SK-N-SH treated with all-trans-retinoic acid at 6 μM for 48 hours (cell line): ENCODE measurements around the gene EEFSEC.

Experiments used
- ATAC-seq: fragments of 200-7000 bp; cut with Tn5 transposase; 3 replicates; pipeline ENCODE4 v1.9.1; 2020; ENCODE audit warnings: mild to moderate bottlenecking, moderate library complexity
- ARNTL ChIP-seq: fragments of 450-650 bp; formaldehyde crosslinking; IDR thresholded peaks from 2 replicates; pipeline ENCODE4 v1.5.0; 2020; ENCODE audit warnings: low read depth, mild to moderate bottlenecking, moderate library complexity, borderline replicate concordance
- BACH2 ChIP-seq: fragments of 250-450 bp; sonication (Bioruptor Pico); IDR thresholded peaks from 2 replicates; pipeline ENCODE4 v1.9.0; 2021; ENCODE audit warnings: mild to moderate bottlenecking, borderline replicate concordance
- CSDC2 ChIP-seq: fragments of 250-450 bp; sonication (Bioruptor Pico); IDR thresholded peaks from 2 replicates; pipeline ENCODE4 v1.5.0; 2020; ENCODE audit warnings: mild to moderate bottlenecking, moderate library complexity
- ESRRG ChIP-seq: fragments of 250-450 bp; sonication (Bioruptor Pico); IDR thresholded peaks from 2 replicates; pipeline ENCODE4 v1.6.1; 2021; ENCODE audit warnings: mild to moderate bottlenecking
- GLIS3 ChIP-seq: fragments of 250-450 bp; sonication (Bioruptor Pico); IDR thresholded peaks from 2 replicates; pipeline ENCODE4 v1.5.0; 2020; ENCODE audit warnings: mild to moderate bottlenecking, moderate library complexity
- ISL1 ChIP-seq: fragments of 250-450 bp; sonication (Bioruptor Pico); IDR thresholded peaks from 2 replicates; pipeline ENCODE4 v2.1.2; 2022; ENCODE audit warnings: mild to moderate bottlenecking, moderate library complexity
- OSR1 ChIP-seq: fragments of 250-450 bp; sonication (Bioruptor Pico); IDR thresholded peaks from 2 replicates; pipeline ENCODE4 v1.8.0; 2022; ENCODE audit warnings: moderate library complexity, mild to moderate bottlenecking, inconsistent platforms
- SNAI2 ChIP-seq: fragments of 250-450 bp; sonication (Bioruptor Pico); IDR thresholded peaks from 2 replicates; pipeline ENCODE4 v1.5.0; 2020; ENCODE audit warnings: mild to moderate bottlenecking, moderate library complexity
- TCF4 ChIP-seq: fragments of 250-450 bp; sonication (Bioruptor Pico); IDR thresholded peaks from 2 replicates; pipeline ENCODE4 v1.8.0; 2021; ENCODE audit warnings: mild to moderate bottlenecking, moderate library complexity, borderline replicate concordance
- TOX ChIP-seq: fragments of 250-450 bp; sonication (Bioruptor Pico); IDR thresholded peaks from 2 replicates; pipeline ENCODE4 v1.8.0; 2021; ENCODE audit warnings: mild to moderate bottlenecking, moderate library complexity, borderline replicate concordance
- ZC3H10 ChIP-seq: fragments of 250-450 bp; sonication (Bioruptor Pico); IDR thresholded peaks from 2 replicates; pipeline ENCODE4 v1.5.1; 2021; ENCODE audit warnings: mild to moderate bottlenecking, moderate library complexity
- ZFP3 ChIP-seq: fragments of 250-450 bp; sonication (Bioruptor Pico); IDR thresholded peaks from 2 replicates; pipeline ENCODE4 v1.5.0; 2020; ENCODE audit warnings: mild to moderate bottlenecking, moderate library complexity
- ZNF565 ChIP-seq: fragments of 450-650 bp; formaldehyde crosslinking; conservative IDR thresholded peaks from 2 replicates; pipeline ENCODE4 v1.5.0; 2020; ENCODE audit warnings: low read depth, mild to moderate bottlenecking, moderate library complexity
- ZNF70 ChIP-seq: fragments of 450-650 bp; formaldehyde crosslinking; IDR thresholded peaks from 2 replicates; pipeline ENCODE4 v1.5.0; 2020; ENCODE audit warnings: mild to moderate bottlenecking, moderate library complexity
- ZNF8 ChIP-seq: fragments of 450-650 bp; formaldehyde crosslinking; IDR thresholded peaks from 2 replicates; pipeline ENCODE4 v1.5.0; 2020; ENCODE audit warnings: mild to moderate bottlenecking, moderate library complexity
- TF ChIP-seq, protein P1 (sequence below): fragments of 250-450 bp; sonication (Bioruptor Pico); IDR thresholded peaks from 2 replicates; pipeline ENCODE4 v1.5.0; 2020; ENCODE audit warnings: mild to moderate bottlenecking, moderate library complexity
- TF ChIP-seq, protein P2 (sequence below): fragments of 250-450 bp; sonication (Bioruptor Pico); IDR thresholded peaks from 2 replicates; pipeline ENCODE4 v1.5.1; 2020; ENCODE audit warnings: low read depth, mild to moderate bottlenecking, moderate library complexity
- TF ChIP-seq, protein P3 (sequence below): fragments of 250-450 bp; sonication (Bioruptor Pico); IDR thresholded peaks from 2 replicates; pipeline ENCODE4 v1.8.0; 2020; ENCODE audit warnings: mild to moderate bottlenecking, moderate library complexity, borderline replicate concordance
- TF ChIP-seq, protein P4 (sequence below): fragments of 250-450 bp; sonication (Bioruptor Pico); IDR thresholded peaks from 2 replicates; pipeline ENCODE4 v1.5.1; 2021; ENCODE audit warnings: mild to moderate bottlenecking, moderate library complexity

EEFSEC gene

GRCh38 chr3:128217702-128218547 is 64.6 kb downstream of the EEFSEC start:
- TF ChIP-seq TCF4 (peak; percentile 76; the same call in 1 of the 2 replicates), ISL1 (CRISPR knock-in tag) (peak; percentile 75)
- TF ChIP-seq, protein P1, sequence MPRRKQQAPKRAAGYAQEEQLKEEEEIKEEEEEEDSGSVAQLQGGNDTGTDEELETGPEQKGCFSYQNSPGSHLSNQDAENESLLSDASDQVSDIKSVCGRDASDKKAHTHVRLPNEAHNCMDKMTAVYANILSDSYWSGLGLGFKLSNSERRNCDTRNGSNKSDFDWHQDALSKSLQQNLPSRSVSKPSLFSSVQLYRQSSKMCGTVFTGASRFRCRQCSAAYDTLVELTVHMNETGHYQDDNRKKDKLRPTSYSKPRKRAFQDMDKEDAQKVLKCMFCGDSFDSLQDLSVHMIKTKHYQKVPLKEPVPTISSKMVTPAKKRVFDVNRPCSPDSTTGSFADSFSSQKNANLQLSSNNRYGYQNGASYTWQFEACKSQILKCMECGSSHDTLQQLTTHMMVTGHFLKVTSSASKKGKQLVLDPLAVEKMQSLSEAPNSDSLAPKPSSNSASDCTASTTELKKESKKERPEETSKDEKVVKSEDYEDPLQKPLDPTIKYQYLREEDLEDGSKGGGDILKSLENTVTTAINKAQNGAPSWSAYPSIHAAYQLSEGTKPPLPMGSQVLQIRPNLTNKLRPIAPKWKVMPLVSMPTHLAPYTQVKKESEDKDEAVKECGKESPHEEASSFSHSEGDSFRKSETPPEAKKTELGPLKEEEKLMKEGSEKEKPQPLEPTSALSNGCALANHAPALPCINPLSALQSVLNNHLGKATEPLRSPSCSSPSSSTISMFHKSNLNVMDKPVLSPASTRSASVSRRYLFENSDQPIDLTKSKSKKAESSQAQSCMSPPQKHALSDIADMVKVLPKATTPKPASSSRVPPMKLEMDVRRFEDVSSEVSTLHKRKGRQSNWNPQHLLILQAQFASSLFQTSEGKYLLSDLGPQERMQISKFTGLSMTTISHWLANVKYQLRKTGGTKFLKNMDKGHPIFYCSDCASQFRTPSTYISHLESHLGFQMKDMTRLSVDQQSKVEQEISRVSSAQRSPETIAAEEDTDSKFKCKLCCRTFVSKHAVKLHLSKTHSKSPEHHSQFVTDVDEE (CRISPR knock-in tag) = peak; percentile 76; the same call in 1 of the 2 replicates
- TF ChIP-seq, protein P2, sequence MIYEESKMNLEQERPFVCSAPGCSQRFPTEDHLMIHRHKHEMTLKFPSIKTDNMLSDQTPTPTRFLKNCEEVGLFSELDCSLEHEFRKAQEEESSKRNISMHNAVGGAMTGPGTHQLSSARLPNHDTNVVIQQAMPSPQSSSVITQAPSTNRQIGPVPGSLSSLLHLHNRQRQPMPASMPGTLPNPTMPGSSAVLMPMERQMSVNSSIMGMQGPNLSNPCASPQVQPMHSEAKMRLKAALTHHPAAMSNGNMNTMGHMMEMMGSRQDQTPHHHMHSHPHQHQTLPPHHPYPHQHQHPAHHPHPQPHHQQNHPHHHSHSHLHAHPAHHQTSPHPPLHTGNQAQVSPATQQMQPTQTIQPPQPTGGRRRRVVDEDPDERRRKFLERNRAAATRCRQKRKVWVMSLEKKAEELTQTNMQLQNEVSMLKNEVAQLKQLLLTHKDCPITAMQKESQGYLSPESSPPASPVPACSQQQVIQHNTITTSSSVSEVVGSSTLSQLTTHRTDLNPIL (CRISPR knock-in tag) = no peak
- peak; percentile 95 for ATAC-seq

- TF ChIP-seq ZNF8 (CRISPR knock-in tag) (no peak), ZNF565 (no peak), ISL1 (CRISPR knock-in tag) (no peak), TOX (CRISPR knock-in tag) (no peak), BACH2 (CRISPR knock-in tag) (no peak), ZFP3 (CRISPR knock-in tag) (no peak), SNAI2 (no peak), ZC3H10 (CRISPR knock-in tag) (no peak), TCF4 (no peak), GLIS3 (CRISPR knock-in tag) (no peak), ARNTL (no peak), CSDC2 (CRISPR knock-in tag) (no peak), ESRRG (CRISPR knock-in tag) (no peak), OSR1 (no peak), ZNF70 (CRISPR knock-in tag) (no peak)
- TF ChIP-seq, protein P3, sequence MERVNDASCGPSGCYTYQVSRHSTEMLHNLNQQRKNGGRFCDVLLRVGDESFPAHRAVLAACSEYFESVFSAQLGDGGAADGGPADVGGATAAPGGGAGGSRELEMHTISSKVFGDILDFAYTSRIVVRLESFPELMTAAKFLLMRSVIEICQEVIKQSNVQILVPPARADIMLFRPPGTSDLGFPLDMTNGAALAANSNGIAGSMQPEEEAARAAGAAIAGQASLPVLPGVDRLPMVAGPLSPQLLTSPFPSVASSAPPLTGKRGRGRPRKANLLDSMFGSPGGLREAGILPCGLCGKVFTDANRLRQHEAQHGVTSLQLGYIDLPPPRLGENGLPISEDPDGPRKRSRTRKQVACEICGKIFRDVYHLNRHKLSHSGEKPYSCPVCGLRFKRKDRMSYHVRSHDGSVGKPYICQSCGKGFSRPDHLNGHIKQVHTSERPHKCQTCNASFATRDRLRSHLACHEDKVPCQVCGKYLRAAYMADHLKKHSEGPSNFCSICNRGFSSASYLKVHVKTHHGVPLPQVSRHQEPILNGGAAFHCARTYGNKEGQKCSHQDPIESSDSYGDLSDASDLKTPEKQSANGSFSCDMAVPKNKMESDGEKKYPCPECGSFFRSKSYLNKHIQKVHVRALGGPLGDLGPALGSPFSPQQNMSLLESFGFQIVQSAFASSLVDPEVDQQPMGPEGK (CRISPR knock-in tag) = no peak
- TF ChIP-seq, protein P4, sequence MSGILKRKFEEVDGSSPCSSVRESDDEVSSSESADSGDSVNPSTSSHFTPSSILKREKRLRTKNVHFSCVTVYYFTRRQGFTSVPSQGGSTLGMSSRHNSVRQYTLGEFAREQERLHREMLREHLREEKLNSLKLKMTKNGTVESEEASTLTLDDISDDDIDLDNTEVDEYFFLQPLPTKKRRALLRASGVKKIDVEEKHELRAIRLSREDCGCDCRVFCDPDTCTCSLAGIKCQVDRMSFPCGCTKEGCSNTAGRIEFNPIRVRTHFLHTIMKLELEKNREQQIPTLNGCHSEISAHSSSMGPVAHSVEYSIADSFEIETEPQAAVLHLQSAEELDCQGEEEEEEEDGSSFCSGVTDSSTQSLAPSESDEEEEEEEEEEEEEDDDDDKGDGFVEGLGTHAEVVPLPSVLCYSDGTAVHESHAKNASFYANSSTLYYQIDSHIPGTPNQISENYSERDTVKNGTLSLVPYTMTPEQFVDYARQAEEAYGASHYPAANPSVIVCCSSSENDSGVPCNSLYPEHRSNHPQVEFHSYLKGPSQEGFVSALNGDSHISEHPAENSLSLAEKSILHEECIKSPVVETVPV (CRISPR knock-in tag) = no peak
- TF ChIP-seq, protein P1 (CRISPR knock-in tag) = no peak
- ATAC-seq = no peak
Measured at GRCh38 chr3:128218548-128219257, 65.4 kb downstream of the EEFSEC start.
